HepG2 (cell line): ENCODE results near the gene CNTN4. TPM values are rescaled to one million over a fixed set of nuclear protein-coding genes. Genes with fewer than 3 reads are reported as not detected.

Source experiments
- ATAC-seq: fragments of 200-7000 bp; cut with Tn5 transposase; 3 replicates; pipeline ENCODE4 v1.9.1; 2020; ENCODE audit warnings: mild to moderate bottlenecking, moderate library complexity
- BruUV-seq: library from RNA; stranded (reverse); fragments of 400-500 nt; replicated peaks from 2 replicates; lab custom pipeline; 2021; lab: Mats Ljungman, UMichigan
- CTCF ChIA-PET: fragments of 300-600 bp; formaldehyde crosslinking; extraction: SDS; loops from one replicate; lab custom pipeline; 2021; ENCODE audit warnings: low total read pairs, inconsistent platforms, low intra/inter-chr PET ratio; lab: Yijun Ruan, JAX
- POLR2A ChIA-PET: fragments of 350-600 bp; sonication (Branson Sonifier 250); formaldehyde crosslinking; loops from one replicate; lab custom pipeline; 2020; ENCODE audit warnings: antibody characterized with exemption, inconsistent platforms; lab: Yijun Ruan, JAX
- DNase-seq: peaks from one replicate; pipeline ENCODE4 v3.0.0-alpha.2; 2015; ENCODE audit warnings: low spot score
- FAIRE-seq: peaks from 3 replicates; lab custom pipeline; 2011; peaks lifted over from hg19 to GRCh38; lab: Jason Lieb, UNC
- H2AFZ ChIP-seq: one replicate; pipeline ENCODE4 v1.6.1; 2011; ENCODE audit warnings: low read length, inconsistent platforms
- H3K27ac ChIP-seq: fragments of 300-600 bp; 3 replicates; pipeline ENCODE4 v1.8.0; 2011; ENCODE audit warnings: mixed run types, mild to moderate bottlenecking, mixed read lengths, low read length, inconsistent platforms; ENCODE audit not compliant: insufficient read depth; ENCODE audit errors: extremely low read length
- H3K27me3 ChIP-seq, 2 experiments: fragments of 200-600 bp in 1 of 2; 2 replicates in 1 of 2; 3 replicates in 1 of 2; pipeline versions ENCODE4 v1.6.0 to v1.8.0; 2011; ENCODE audit warnings: low read length in 2 of 2, mild to moderate bottlenecking in 2 of 2, moderate library complexity in 2 of 2, inconsistent platforms in 1 of 2; ENCODE audit not compliant: insufficient read depth in 2 of 2, control insufficient read depth in 1 of 2
- H3K36me3 ChIP-seq, 2 experiments: fragments of 200-600 bp in 1 of 2; replicated peaks in 1 of 2; 2 replicates in 1 of 2; 3 replicates in 1 of 2; pipeline versions ENCODE4 v1.5.1 to v1.8.0; 2011; ENCODE audit warnings: low read length in 2 of 2, inconsistent platforms in 1 of 2; ENCODE audit not compliant: insufficient read depth in 2 of 2, control insufficient read depth in 1 of 2
- H3K4me1 ChIP-seq: 2 replicates; pipeline ENCODE4 v1.5.1; 2012; ENCODE audit warnings: low read length, inconsistent platforms; ENCODE audit not compliant: insufficient read depth
- H3K4me2 ChIP-seq: 2 replicates; pipeline ENCODE4 v1.6.0; 2011; ENCODE audit warnings: low read depth, low read length, inconsistent platforms
- H3K4me3 ChIP-seq, 3 experiments: fragments of 200-600 bp in 1 of 3; sonication (generic), shearing (Covaris generic) in 1 of 3; replicated peaks in 1 of 3; 2 replicates each; pipeline ENCODE4 v1.5.1; 2011 to 2016; ENCODE audit warnings: low read length in 3 of 3, inconsistent platforms in 2 of 3, low read depth in 2 of 3, mild to moderate bottlenecking in 2 of 3, control low read depth in 1 of 3, mixed read lengths in 1 of 3; ENCODE audit not compliant: insufficient read depth in 1 of 3
- H3K79me2 ChIP-seq: one replicate; pipeline ENCODE4 v1.6.1; 2011; ENCODE audit warnings: low read length, inconsistent platforms; ENCODE audit not compliant: insufficient read depth
- H3K9ac ChIP-seq: 2 replicates; pipeline ENCODE4 v1.6.0; 2011; ENCODE audit warnings: mild to moderate bottlenecking, low read depth, low read length, inconsistent platforms; ENCODE audit not compliant: insufficient read depth
- H3K9me3 ChIP-seq: 2 replicates; pipeline ENCODE4 v1.5.1; 2012; ENCODE audit warnings: mild to moderate bottlenecking, low read length
- H4K20me1 ChIP-seq: 2 replicates; pipeline ENCODE4 v1.6.0; 2011; ENCODE audit warnings: inconsistent platforms, mild to moderate bottlenecking, low read length, moderate library complexity; ENCODE audit not compliant: insufficient read depth
- ARNT ChIP-seq: fragments of 450-650 bp; IDR thresholded peaks from 2 replicates; pipeline ENCODE4 v1.6.1; 2017
- ATF4 ChIP-seq, 2 experiments: fragments of 450-650 bp in 1 of 2; sonication (generic) in 1 of 2; formaldehyde crosslinking; IDR thresholded peaks; 2 replicates each; pipeline versions ENCODE4 v1.5.0 to v1.8.0; 2020 to 2022; ENCODE audit warnings: mild to moderate bottlenecking in 1 of 2, missing genetic modification reagents in 1 of 2
- CBX1 ChIP-seq: IDR thresholded peaks from one replicate; pipeline ENCODE4 v1.6.1; 2016; ENCODE audit warnings: antibody characterized with exemption, low read depth
- CHD2 ChIP-seq: IDR thresholded peaks from 2 replicates; pipeline ENCODE4 v1.6.1; 2011; ENCODE audit warnings: low read depth, low read length, improper control_type of control experiment
- FOXK1 ChIP-seq: sonication (generic); formaldehyde crosslinking; IDR thresholded peaks from 2 replicates; pipeline ENCODE4 v1.4.0; 2020; ENCODE audit warnings: low read depth, missing genetic modification reagents, borderline replicate concordance
- GATAD2A ChIP-seq: IDR thresholded peaks from 2 replicates; pipeline ENCODE4 v1.6.1; 2016
- HNF4G ChIP-seq, 2 experiments: sonication (generic) in 1 of 2; formaldehyde crosslinking in 1 of 2; IDR thresholded peaks; 2 replicates each; pipeline versions ENCODE4 v1.4.0 to v1.6.1; 2011 to 2020; ENCODE audit warnings: borderline replicate concordance in 2 of 2, low read depth in 2 of 2, mild to moderate bottlenecking in 2 of 2, low read length in 1 of 2, missing genetic modification reagents in 1 of 2, moderate library complexity in 1 of 2
- HOMEZ ChIP-seq: IDR thresholded peaks from 2 replicates; pipeline ENCODE4 v1.6.1; 2016; ENCODE audit warnings: low read depth
- ONECUT2 ChIP-seq: sonication (generic); formaldehyde crosslinking; IDR thresholded peaks from 2 replicates; pipeline ENCODE4 v1.4.0; 2020; ENCODE audit warnings: missing genetic modification reagents
- SP1 ChIP-seq, 2 experiments: fragments of 450-650 bp in 1 of 2; sonication (generic) in 1 of 2; formaldehyde crosslinking in 1 of 2; IDR thresholded peaks; 2 replicates each; pipeline versions ENCODE4 v1.4.0 to v1.6.1; 2016 to 2020; ENCODE audit warnings: missing genetic modification reagents in 1 of 2
- SRY ChIP-seq: sonication (generic); formaldehyde crosslinking; IDR thresholded peaks from 2 replicates; pipeline ENCODE4 v1.8.0; 2022; ENCODE audit warnings: mild to moderate bottlenecking, missing genetic modification reagents
- ZBTB46 ChIP-seq: sonication (generic); formaldehyde crosslinking; IDR thresholded peaks from 2 replicates; pipeline ENCODE4 v1.4.0; 2020; ENCODE audit warnings: mild to moderate bottlenecking, missing genetic modification reagents, borderline replicate concordance
- ZNF138 ChIP-seq: sonication (generic); formaldehyde crosslinking; IDR thresholded peaks from 2 replicates; pipeline ENCODE4 v1.5.0; 2020; ENCODE audit warnings: mild to moderate bottlenecking, low read depth, missing genetic modification reagents
- ZNF235 ChIP-seq: sonication (generic); formaldehyde crosslinking; IDR thresholded peaks from 2 replicates; pipeline ENCODE4 v1.8.1; 2023; ENCODE audit warnings: mild to moderate bottlenecking, missing genetic modification reagents, borderline replicate concordance
- ZNF660 ChIP-seq: sonication (generic); formaldehyde crosslinking; IDR thresholded peaks from 2 replicates; pipeline ENCODE4 v1.5.1; 2020; ENCODE audit warnings: mild to moderate bottlenecking, low read depth, missing genetic modification reagents, borderline replicate concordance
- ZNF775 ChIP-seq: sonication (generic); formaldehyde crosslinking; IDR thresholded peaks from 2 replicates; pipeline ENCODE4 v1.4.0; 2020; ENCODE audit warnings: missing genetic modification reagents, mild to moderate bottlenecking, moderate library complexity, borderline replicate concordance
- WGBS: methylation state at CpG from one replicate; pipeline ENCODE4 v1.1.6; 2017; ENCODE audit warnings: low lambda C conversion rate; 5-methylcytosine and 5-hydroxymethylcytosine counted together
- in situ Hi-C: cut with HindIII; loops from 2 replicates; pipeline ENCODE4 v1.10.0; 2017; ENCODE audit warnings: low pct_unique_long_range_greater_than_20kb; ENCODE audit not compliant: extremely low pct_ligation_motif_present
- intact Hi-C: fragments of 100-400 bp; cut with micrococcal nuclease; formaldehyde crosslinking; loops from one replicate; pipeline ENCODE4 v1.10.0; 2022; ENCODE audit not compliant: unreplicated experiment
- polyA plus RNA-seq, 8 experiments: library from polyadenylated mRNA; depleted of rRNA in 3 of 8; stranded (reverse) in 7 of 8; unstranded in 1 of 8; fragments of >200 nt; fragmentation: Illumina TruSeq in 4 of 8; extraction: Trizol in 4 of 8; gene quantifications; 2 replicates each; pipeline versions ENCODE4 v1.2.1 to v1.2.3, GENCODE V29; 2011 to 2016; ENCODE audit warnings: low read depth in 4 of 8, missing spikeins in 1 of 8, mixed read lengths in 1 of 8; ENCODE audit not compliant: insufficient read depth in 1 of 8
- total RNA-seq, 5 experiments: library from RNA; depleted of rRNA; stranded (reverse); fragments of >200 nt; fragmentation: Illumina TruSeq; extraction: Trizol; gene quantifications; 2 replicates each; pipeline ENCODE4 v1.2.3, GENCODE V29; 2016; ENCODE audit warnings: low read depth in 1 of 5

The CNTN4 gene
- total and polyA plus RNA-seq, 2 of the 13 experiments (the other 11 are each of a cell fraction or from before 2014, with no cell fraction given), result 0.01 to 0.13 TPM

- CTCF ChIA-PET, result no interaction called here
- WGBS, result 1% methylated on average over 6 of the region's 7 CpGs
- no peak for FAIRE-seq
- Histone ChIP-seq H3K27me3 (no peaks in the 10 kb centered on the region), H4K20me1 (no peaks in the 10 kb centered on the region), H2AFZ (no peak overlapping the region), H3K9ac (no peak overlapping the region), H3K36me3 (no peaks in the 10 kb centered on the region), H3K27ac (no peak overlapping the region), H3K4me3 (no peak overlapping the region), H3K4me1 (no peaks in the 10 kb centered on the region), H3K9me3 (no peaks in the 10 kb centered on the region), H3K4me2 (no peak overlapping the region), H3K79me2 (no peaks in the 10 kb centered on the region)
- no TSS peak for BruUV-seq
- TF ChIP-seq CHD2 (no peak), SP1 (IDR thresholded peaks at IDR 0.05) (no peak), SP1 (CRISPR knock-in tag; IDR thresholded peaks at IDR 0.05) (no peak), ZNF235 (CRISPR knock-in tag) (no peak), ZNF775 (CRISPR knock-in tag) (no peak), FOXK1 (no peak), HOMEZ (CRISPR knock-in tag) (no peak)
- POLR2A ChIA-PET, result no interaction called here
- no peak for ATAC-seq
- in situ Hi-C loops, result no loop called here
- intact Hi-C loops, result no loop called here
- DNase-seq, result no peak
Observed at GRCh38 chr3:2735392-2735894, 636.8 kb downstream of the CNTN4 start.

- Histone ChIP-seq H3K36me3 (no peaks in the 10 kb centered on the region), H3K27ac (no peak overlapping the region), H3K4me2 (no peak overlapping the region), H4K20me1 (no peaks in the 10 kb centered on the region), H2AFZ (no peak overlapping the region), H3K9ac (no peak overlapping the region), H3K9me3 (no peaks in the 10 kb centered on the region), H3K27me3 (no peaks in the 10 kb centered on the region), H3K4me1 (no peaks in the 10 kb centered on the region), H3K79me2 (no peaks in the 10 kb centered on the region), H3K4me3 (no peak overlapping the region)
- POLR2A ChIA-PET, result no interaction called here
- FAIRE-seq, result no peak
- no TSS peak for BruUV-seq
- intact Hi-C loops (no loop called here), in situ Hi-C loops (no loop called here)
- TF ChIP-seq CBX1, result no peak
- TF ChIP-seq HNF4G (IDR thresholded peaks at IDR 0.05; ENCODE audit: borderline replicate concordance, low read depth, low read length), result no peak
- no peak for TF ChIP-seq HNF4G (CRISPR knock-in tag; IDR thresholded peaks at IDR 0.05; ENCODE audit: borderline replicate concordance, low read depth)
- TF ChIP-seq ATF4 (CRISPR knock-in tag; IDR thresholded peaks at IDR 0.05), result no peak
- TF ChIP-seq ONECUT2 (CRISPR knock-in tag), result no peak
- TF ChIP-seq SRY (CRISPR knock-in tag), result no peak
- TF ChIP-seq ZBTB46, result no peak
- no peak for TF ChIP-seq ZNF138 (CRISPR knock-in tag)
- no peak for TF ChIP-seq ARNT
- no peak for TF ChIP-seq ZNF660 (CRISPR knock-in tag)
- no peak for TF ChIP-seq GATAD2A
- CTCF ChIA-PET, result no interaction called here
- no peak for DNase-seq
- ATAC-seq, result no peak
- 36% methylated on average over 3 of the region's 3 CpGs for WGBS
Observed at GRCh38 chr3:2741516-2741915, 642.9 kb downstream of the CNTN4 start.
